ENCODE data around the gene ATP2B3. TPM values are rescaled to one million over a fixed set of nuclear protein-coding genes. Genes with fewer than 3 reads are reported as not detected.

ATP2B3 gene
- total RNA-seq, 1 donor from 2014 or later: not detected

GRCh38 chrX:153530411-153531129 is 13.1 kb downstream of the ATP2B3 start:
- DNase-seq (ENCODE audit: low read depth, low spot score): no peak

GRCh38 chrX:153533091-153533490 is 15.6 kb downstream of the ATP2B3 start:
- DNase-seq (ENCODE audit: low read depth, low spot score): no peak

- DNase-seq (ENCODE audit: low read depth, low spot score): no peak
Measured at GRCh38 chrX:153537080-153537479, 19.6 kb downstream of the ATP2B3 start.

- DNase-seq (ENCODE audit: low read depth, low spot score): no peak
Measured at GRCh38 chrX:153537526-153538295, 20.3 kb downstream of the ATP2B3 start.

- no peak for DNase-seq (ENCODE audit: low read depth, low spot score)
Measured at GRCh38 chrX:153538424-153538823, 21.0 kb downstream of the ATP2B3 start.

- no peak for DNase-seq (ENCODE audit: low read depth, low spot score)
Measured at GRCh38 chrX:153539171-153539978, 21.9 kb downstream of the ATP2B3 start.

DNA sequence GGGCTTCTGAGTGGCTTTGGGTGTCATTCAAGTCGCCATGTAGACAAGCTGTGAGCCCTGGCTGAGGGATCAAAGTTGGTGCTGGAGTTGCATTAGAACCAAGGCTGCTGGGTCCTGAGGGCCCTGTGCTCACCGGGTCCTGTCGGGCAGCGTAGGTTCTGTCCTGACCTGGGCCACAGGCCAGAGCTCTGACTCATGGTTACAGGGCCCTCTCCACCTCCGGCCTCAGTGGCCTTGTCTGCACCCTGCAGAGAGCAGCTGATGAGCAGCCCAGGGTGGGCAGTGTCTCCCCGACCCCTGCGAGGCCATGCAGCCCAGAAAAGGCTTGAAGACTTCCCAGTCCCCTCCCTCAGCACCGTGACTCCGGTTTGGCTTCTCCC is 22.5 kb downstream of the ATP2B3 start:
- DNase-seq (ENCODE audit: low read depth, low spot score): no peak

- DNase-seq (ENCODE audit: low read depth, low spot score): no peak
Measured at GRCh38 chrX:153544727-153545126, 27.3 kb downstream of the ATP2B3 start.

- DNase-seq (ENCODE audit: low read depth, low spot score): no peak
Measured at GRCh38 chrX:153546386-153546785, 28.9 kb downstream of the ATP2B3 start.

GRCh38 chrX:153547195-153547594 is 29.8 kb downstream of the ATP2B3 start:
- no peak for DNase-seq (ENCODE audit: low read depth, low spot score)

GRCh38 chrX:153549231-153549630 is 31.8 kb downstream of the ATP2B3 start:
- DNase-seq (ENCODE audit: low read depth, low spot score): no peak

- DNase-seq (ENCODE audit: low read depth, low spot score): no peak
Measured at GRCh38 chrX:153549807-153550206, 32.4 kb downstream of the ATP2B3 start.

- DNase-seq (ENCODE audit: low read depth, low spot score): no peak
Measured at GRCh38 chrX:153551135-153551534, 33.7 kb downstream of the ATP2B3 start.

- no peak for DNase-seq (ENCODE audit: low read depth, low spot score)
Measured at GRCh38 chrX:153554519-153555167, 37.2 kb downstream of the ATP2B3 start.

- DNase-seq (ENCODE audit: low read depth, low spot score): no peak
Measured at GRCh38 chrX:153556767-153557166, 39.3 kb downstream of the ATP2B3 start.

- DNase-seq (ENCODE audit: low read depth, low spot score): no peak
Measured at GRCh38 chrX:153557618-153558355, 40.3 kb downstream of the ATP2B3 start.

- no peak for DNase-seq (ENCODE audit: low read depth, low spot score)
Measured at GRCh38 chrX:153560000-153560399, 42.6 kb downstream of the ATP2B3 start.

GRCh38 chrX:153560466-153560865 is 43.0 kb downstream of the ATP2B3 start:
- no peak for DNase-seq (ENCODE audit: low read depth, low spot score)

DNA sequence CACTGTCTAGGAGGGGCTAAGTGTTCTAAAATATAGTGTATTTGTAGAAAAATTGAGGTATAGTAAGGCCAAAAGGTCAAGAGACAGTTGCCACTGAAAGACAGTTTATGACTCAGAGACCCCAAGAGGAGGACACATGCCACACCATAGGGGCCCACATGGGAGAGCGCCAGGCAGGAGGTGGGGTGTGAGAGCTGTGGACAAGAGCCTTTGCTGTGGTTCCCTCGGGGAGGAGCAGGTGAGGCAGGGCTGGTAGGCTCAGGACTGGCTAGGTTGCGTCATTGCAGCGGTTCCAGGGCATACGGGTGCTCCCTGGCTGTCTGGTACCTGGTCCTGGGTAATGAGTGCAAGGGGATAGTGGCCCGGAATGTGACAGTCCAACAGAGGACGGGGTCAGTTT is 43.9 kb downstream of the ATP2B3 start:
- no peak for DNase-seq (ENCODE audit: low read depth, low spot score)

GRCh38 chrX:153562546-153562945 is 45.1 kb downstream of the ATP2B3 start:
- DNase-seq (ENCODE audit: low read depth, low spot score): no peak

DNA sequence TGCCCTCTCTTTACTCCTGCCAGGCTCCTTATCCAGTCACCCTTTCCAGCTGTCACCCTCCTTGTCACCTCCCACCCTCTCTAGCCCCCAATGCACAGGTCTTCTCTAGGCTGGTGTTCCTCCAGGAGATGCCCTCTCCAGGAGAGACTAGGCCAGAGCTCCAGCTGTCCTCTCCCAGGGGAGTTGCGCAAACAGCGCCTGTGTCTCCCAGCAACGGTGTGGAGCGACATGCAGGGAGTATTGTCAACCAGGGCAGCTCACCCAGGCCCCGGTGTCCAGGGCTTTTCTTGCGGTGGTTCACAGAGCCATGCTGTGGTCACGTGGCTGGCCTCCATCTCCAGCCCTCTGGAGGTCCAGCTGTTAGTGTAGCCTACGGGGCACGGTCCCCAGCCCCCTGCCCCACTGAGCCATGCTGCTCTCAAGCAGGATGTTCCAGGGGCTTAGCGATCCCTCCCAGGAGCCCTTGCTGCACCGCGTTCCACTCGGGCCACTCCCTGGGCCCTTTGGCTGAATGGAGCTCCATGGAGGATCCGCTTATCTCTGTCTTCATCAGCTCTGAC is 46.7 kb downstream of the ATP2B3 start:
- DNase-seq (ENCODE audit: low read depth, low spot score): no peak
